Ovary (tissue), 3 donors: ENCODE data around the gene KRTAP5-9.
"Not testable (repeated sequence)": the region's sequence is repeated elsewhere in the genome, so short reads cannot be mapped to it uniquely, and the experiment has no call there.

ENCODE experiments used
- EP300 ChIP-seq: sonication (generic); formaldehyde crosslinking; IDR thresholded peaks from one replicate; pipeline ENCODE4 v1.6.1; 2017; ENCODE audit warnings: antibody characterized with exemption
- TF ChIP-seq, protein P1 (sequence below), 3 donors: fragments of 450-650 bp in 2 of 3; fragments of 200-600 bp in 1 of 3; IDR thresholded peaks; one replicate each; pipeline versions ENCODE4 v1.5.1 to v1.8.0; 2016 to 2022; ENCODE audit warnings: antibody characterized with exemption in 3 of 3, mild to moderate bottlenecking in 1 of 3
- donor health status: DM: no; HTN: no; CAD: no.

DNA sequence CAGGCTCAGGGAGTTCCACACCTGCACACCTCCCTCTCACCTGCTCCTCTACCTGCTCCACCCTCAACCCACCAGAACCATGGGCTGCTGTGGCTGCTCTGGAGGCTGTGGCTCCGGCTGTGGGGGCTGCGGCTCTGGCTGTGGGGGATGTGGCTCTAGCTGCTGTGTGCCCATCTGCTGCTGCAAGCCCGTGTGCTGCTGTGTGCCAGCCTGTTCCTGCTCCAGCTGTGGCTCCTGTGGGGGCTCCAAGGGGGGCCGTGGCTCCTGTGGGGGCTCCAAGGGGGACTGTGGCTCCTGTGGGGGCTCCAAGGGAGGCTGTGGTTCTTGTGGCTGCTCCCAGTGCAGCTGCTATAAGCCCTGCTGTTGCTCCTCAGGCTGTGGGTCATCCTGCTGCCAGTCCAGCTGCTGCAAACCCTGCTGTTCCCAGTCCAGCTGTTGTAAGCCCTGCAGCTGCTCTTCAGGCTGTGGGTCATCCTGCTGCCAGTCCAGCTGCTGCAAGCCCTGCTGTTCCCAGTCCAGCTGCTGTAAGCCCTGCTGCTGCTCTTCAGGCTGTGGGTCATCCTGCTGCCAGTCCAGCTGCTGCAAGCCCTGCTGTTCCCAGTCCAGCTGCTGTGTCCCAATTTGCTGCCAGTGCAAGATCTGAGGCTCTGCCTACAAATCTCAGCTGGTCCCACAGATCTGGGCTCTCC is 10.1 kb upstream of the KRTAP5-9 start, which contains the start of gene KRTAP5-8:
- TF ChIP-seq, protein P1, sequence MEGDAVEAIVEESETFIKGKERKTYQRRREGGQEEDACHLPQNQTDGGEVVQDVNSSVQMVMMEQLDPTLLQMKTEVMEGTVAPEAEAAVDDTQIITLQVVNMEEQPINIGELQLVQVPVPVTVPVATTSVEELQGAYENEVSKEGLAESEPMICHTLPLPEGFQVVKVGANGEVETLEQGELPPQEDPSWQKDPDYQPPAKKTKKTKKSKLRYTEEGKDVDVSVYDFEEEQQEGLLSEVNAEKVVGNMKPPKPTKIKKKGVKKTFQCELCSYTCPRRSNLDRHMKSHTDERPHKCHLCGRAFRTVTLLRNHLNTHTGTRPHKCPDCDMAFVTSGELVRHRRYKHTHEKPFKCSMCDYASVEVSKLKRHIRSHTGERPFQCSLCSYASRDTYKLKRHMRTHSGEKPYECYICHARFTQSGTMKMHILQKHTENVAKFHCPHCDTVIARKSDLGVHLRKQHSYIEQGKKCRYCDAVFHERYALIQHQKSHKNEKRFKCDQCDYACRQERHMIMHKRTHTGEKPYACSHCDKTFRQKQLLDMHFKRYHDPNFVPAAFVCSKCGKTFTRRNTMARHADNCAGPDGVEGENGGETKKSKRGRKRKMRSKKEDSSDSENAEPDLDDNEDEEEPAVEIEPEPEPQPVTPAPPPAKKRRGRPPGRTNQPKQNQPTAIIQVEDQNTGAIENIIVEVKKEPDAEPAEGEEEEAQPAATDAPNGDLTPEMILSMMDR (IDR thresholded peaks at IDR 0.05): not testable (repeated sequence)
- not testable (repeated sequence) for TF ChIP-seq EP300
